Esophagus squamous epithelium (tissue), 5 donors: Measurements from ENCODE around the gene NOL11. TPM values are rescaled to one million over a fixed set of nuclear protein-coding genes. Genes with fewer than 3 reads are reported as not detected.

ENCODE experiments used
- DNase-seq: peaks from one replicate; lab custom pipeline; 2025; lab: John Stamatoyannopoulos, UW
- H3K27ac ChIP-seq, 4 donors: fragments of 200-600 bp; sonication (generic); one replicate each; pipeline ENCODE4 v1.5.1; 2016 to 2019; ENCODE audit warnings: mild to moderate bottlenecking in 1 of 4
- H3K27me3 ChIP-seq, 4 donors: fragments of 200-600 bp; sonication (generic); 1 replicate in 3 of 4; 2 replicates in 1 of 4; pipeline versions ENCODE4 v1.5.1 to v1.6.0; 2017 to 2021; ENCODE audit warnings: antibody characterized with exemption in 1 of 4
- H3K36me3 ChIP-seq, 3 donors: fragments of 200-600 bp; sonication (generic); one replicate each; pipeline ENCODE4 v1.5.1; 2016 to 2019
- H3K4me1 ChIP-seq, 3 donors: fragments of 200-600 bp; sonication (generic); one replicate each; pipeline ENCODE4 v1.5.1; 2017 to 2019
- H3K4me3 ChIP-seq, 4 donors: fragments of 200-600 bp; sonication (generic); 1 replicate in 3 of 4; 2 replicates in 1 of 4; pipeline ENCODE4 v1.5.1; 2016 to 2019; ENCODE audit warnings: mild to moderate bottlenecking in 2 of 4, moderate library complexity in 1 of 4
- H3K9me3 ChIP-seq, 3 donors: fragments of 200-600 bp; sonication (generic); one replicate each; pipeline ENCODE4 v1.5.1; 2016 to 2019
- CTCF ChIP-seq, 6 experiments: fragments of 450-650 bp in 4 of 6; fragments of 200-600 bp in 2 of 6; sonication (generic) in 2 of 6; IDR thresholded peaks; one replicate each; pipeline ENCODE4 v1.5.1; 2016 to 2019; ENCODE audit warnings: antibody characterized with exemption in 6 of 6, mild to moderate bottlenecking in 4 of 6, moderate library complexity in 4 of 6
- POLR2A ChIP-seq, 4 donors: fragments of 450-650 bp; IDR thresholded peaks; one replicate each; pipeline ENCODE4 v1.6.1; 2017; ENCODE audit warnings: antibody characterized with exemption in 4 of 4, mild to moderate bottlenecking in 4 of 4, moderate library complexity in 3 of 4
- WGBS, 2 donors: methylation state at CpG; one replicate each; pipeline ENCODE4 v1.1.5; 2018; 5-methylcytosine and 5-hydroxymethylcytosine counted together
- intact Hi-C: fragments of 100-400 bp; cut with DNase I; formaldehyde crosslinking; loops from one replicate; pipeline ENCODE4 v1.15.0; 2022
- small RNA-seq, 4 donors: library from RNA; depleted of rRNA; stranded (forward); fragments of <200 nt; gene quantifications; one replicate each; pipeline ENCODE3, GENCODE V24; 2016
- total RNA-seq, 4 donors: library from RNA; depleted of rRNA; stranded (reverse); fragments of >200 nt; gene quantifications; one replicate each; pipeline ENCODE4 v1.1.0, GENCODE V29; 2016
- donor health status: DM: yes; HTN: yes; CAD: no.

The NOL11 gene
- total RNA-seq, 4 donors from 2014 or later: 22.6 to 40.6 (median 35.1) TPM

DNA sequence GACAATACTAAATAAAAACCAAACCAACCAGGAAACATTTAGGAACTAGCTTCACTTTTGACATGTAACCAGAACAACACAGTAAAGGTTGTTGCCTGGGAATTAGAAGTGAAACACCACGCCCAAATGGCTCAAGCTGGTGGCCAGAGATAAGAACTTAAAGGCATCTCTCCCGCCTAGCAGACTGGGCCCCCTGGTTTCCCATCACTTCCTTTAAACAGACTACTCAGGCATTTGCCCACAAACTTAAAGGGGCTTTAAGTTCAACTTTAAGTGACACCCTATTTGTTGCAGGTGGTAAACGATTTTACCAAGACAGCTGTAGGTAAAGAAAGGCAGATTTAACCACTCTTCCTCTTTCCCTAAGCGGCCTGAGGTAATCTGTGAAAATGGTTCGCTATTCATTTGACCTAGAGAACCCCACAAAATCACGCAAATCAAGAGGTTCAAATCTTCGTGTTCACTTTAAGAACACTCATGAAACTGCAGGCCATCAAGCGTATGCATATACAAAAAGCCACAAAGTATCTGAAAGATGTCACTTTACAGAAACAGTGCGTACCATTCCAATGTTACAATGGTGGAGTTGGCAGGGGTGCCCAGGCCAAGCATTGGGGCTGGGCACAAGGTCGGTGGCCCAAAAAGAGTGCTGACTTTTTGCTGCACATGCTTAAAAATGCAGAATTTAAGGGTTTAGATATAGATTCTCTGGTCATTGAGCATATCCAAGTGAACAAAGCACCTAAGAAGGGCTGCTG, 66.8 kb downstream of the NOL11 start:
- no peak for DNase-seq
- intact Hi-C loops: no loop called here
- Histone ChIP-seq H3K9me3 (no peaks in the 10 kb centered on the region), H3K4me3 (no peak overlapping the region), H3K36me3 (no peaks in the 10 kb centered on the region), H3K4me1 (peaks cover 0 to 13% (median 6%) of the 10 kb centered on the region in 3 donors), H3K27me3 (no peaks in the 10 kb centered on the region), H3K27ac (no peak overlapping the region)
- TF ChIP-seq POLR2A (IDR thresholded peaks at IDR 0.05) (no peak), CTCF (IDR thresholded peaks at IDR 0.05) (no peak)
- WGBS, 2 donors: 68 to 69% methylated on average over 10 of the region's 10 CpGs

DNA sequence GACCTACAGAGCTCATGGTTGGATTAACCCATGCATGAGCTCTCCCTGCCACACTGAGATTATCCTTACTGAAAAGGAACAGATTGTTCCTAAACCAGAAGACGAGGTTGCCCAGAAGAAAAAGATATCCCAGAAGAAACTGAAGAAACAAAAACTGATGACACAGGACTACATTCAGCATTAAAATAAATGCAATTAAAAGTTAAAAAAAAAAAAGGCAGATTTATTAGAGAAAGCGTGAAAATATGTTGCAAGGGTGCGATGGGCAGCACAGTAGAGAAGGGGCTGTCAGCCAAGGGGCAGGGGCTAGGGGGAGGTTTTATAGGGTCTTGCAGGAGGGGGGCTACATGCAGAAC, 67.4 kb downstream of the NOL11 start:
- Histone ChIP-seq H3K27me3 (no peaks in the 10 kb centered on the region), H3K4me1 (peaks cover 0 to 13% (median 6%) of the 10 kb centered on the region in 3 donors), H3K4me3 (no peak overlapping the region), H3K9me3 (no peaks in the 10 kb centered on the region), H3K27ac (no peak overlapping the region), H3K36me3 (no peaks in the 10 kb centered on the region)
- intact Hi-C loops: no loop called here
- 93 to 94% methylated on average over 3 of the region's 3 CpGs for WGBS, 2 donors
- TF ChIP-seq CTCF (IDR thresholded peaks at IDR 0.05) (no peak), POLR2A (IDR thresholded peaks at IDR 0.05) (no peak)
- no peak for DNase-seq

DNA sequence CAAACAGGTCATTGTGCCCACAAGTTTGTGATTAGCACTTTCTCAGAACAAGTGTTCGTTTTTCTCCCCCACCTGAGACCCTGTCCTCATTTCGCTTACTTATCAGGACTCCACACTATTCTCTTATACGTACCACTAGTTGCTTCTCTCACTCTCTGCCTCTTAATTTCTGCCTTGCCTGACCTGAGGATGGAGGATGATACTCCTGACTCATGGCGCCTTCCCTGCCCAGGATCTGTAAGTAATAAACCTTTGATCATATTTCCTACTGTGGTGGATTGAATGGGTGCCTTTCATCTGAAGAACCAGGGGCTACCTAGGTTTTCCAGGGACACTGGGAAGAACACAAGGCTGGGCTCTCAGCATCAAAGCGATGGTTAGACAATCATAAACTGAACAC, 67.8 kb downstream of the NOL11 start:
- intact Hi-C loops: no loop called here
- Histone ChIP-seq H3K36me3 (no peaks in the 10 kb centered on the region), H3K4me3 (no peak overlapping the region), H3K4me1 (peaks cover 0 to 13% (median 6%) of the 10 kb centered on the region in 3 donors), H3K27ac (no peak overlapping the region), H3K27me3 (no peaks in the 10 kb centered on the region), H3K9me3 (no peaks in the 10 kb centered on the region)
- TF ChIP-seq CTCF (IDR thresholded peaks at IDR 0.05): no peak
- TF ChIP-seq POLR2A (IDR thresholded peaks at IDR 0.05): no peak
- 85 to 91% methylated on average over 4 to 5 of the region's 5 CpGs for WGBS, 2 donors
- no peak for DNase-seq

Small RNA genes within 50 kb of the gene (small RNA-seq; reads per million reads assigned to genes)
- 0.99 to 2.5 (median 1.7) reads per million in 4 donors for gene SNORA38B

Other genes starting within 250 kb of the NOL11 start
- 10 to 100 TPM; 37.6 to 84.1 (median 53.0) TPM for gene BPTF, start 107.6 kb downstream of the NOL11 start, total RNA-seq